Activated naive CD8-positive, alpha-beta T cell treated with anti-CD3 and anti-CD28 coated beads, Interleukin-2, amount 10 ng/mL, durations not matched to agents 7 days and 5 days (primary cell): Measurements from ENCODE around the gene PTPRD. TPM values are rescaled to one million over a fixed set of nuclear protein-coding genes. Genes with fewer than 3 reads are reported as not detected.

Source experiments
- ATAC-seq: fragments of 150-1000 bp; cut with Tn5 transposase; one replicate; pipeline ENCODE4 v1.10.0; 2021; ENCODE audit warnings: low read depth, moderate library complexity
- POLR2A ChIA-PET: fragments of 350-600 bp; sonication (Branson Sonifier 250); formaldehyde crosslinking; loops from one replicate; lab custom pipeline; 2021; ENCODE audit warnings: antibody characterized with exemption; lab: Charles Lee
- DNase-seq: peaks from one replicate; pipeline ENCODE4 v3.0.0; 2021
- H3K27ac Mint-ChIP-seq: one replicate; pipeline ENCODE4 v1.8.0; 2022; ENCODE audit warnings: mild to moderate bottlenecking, mixed read lengths
- H3K27me3 Mint-ChIP-seq: one replicate; pipeline ENCODE4 v1.8.0; 2022; ENCODE audit warnings: mild to moderate bottlenecking, moderate library complexity, mixed read lengths
- H3K36me3 Mint-ChIP-seq: one replicate; pipeline ENCODE4 v1.8.0; 2021; ENCODE audit warnings: mild to moderate bottlenecking, mixed read lengths
- H3K4me1 Mint-ChIP-seq: one replicate; pipeline ENCODE4 v1.8.0; 2021; ENCODE audit warnings: mixed read lengths
- H3K4me3 Mint-ChIP-seq: one replicate; pipeline ENCODE4 v1.8.0; 2022; ENCODE audit warnings: mild to moderate bottlenecking, moderate library complexity, mixed read lengths
- H3K9me3 Mint-ChIP-seq: one replicate; pipeline ENCODE4 v1.8.0; 2021; ENCODE audit warnings: mixed read lengths
- total RNA-seq, 2 experiments: library from RNA; stranded (reverse); gene quantifications; one replicate each; pipeline ENCODE4 v1.2.3, GENCODE V29; 2021

Gene PTPRD
- total RNA-seq, 2 experiments from 2014 or later = not detected

DNA sequence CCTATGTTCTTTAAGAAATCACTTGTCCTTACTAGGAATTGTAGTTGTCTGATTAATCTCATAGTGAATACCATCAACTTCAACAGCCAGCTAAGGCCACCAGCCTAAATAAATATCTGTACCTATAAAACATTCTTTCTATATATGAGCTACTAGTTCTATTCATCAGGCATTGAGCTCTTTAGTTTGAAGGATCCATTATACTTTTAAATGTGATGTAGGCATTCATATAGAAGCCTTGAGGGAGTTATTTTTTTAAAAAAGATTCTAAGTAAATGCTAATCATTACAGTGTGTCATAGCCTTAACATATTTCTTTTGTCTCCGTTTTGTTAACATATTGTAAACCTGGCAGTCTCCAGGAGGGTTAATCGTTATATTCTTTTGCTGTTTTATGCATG is 838.3 kb downstream of the PTPRD start:
- peaks cover 1% of the 10 kb centered on the region for H3K9me3 Mint-ChIP-seq
- no peaks in the 10 kb centered on the region for H3K4me1 Mint-ChIP-seq
- POLR2A ChIA-PET = no interaction called here
- ATAC-seq = no peak
- H3K4me3 Mint-ChIP-seq = no peak overlapping the region
- H3K27ac Mint-ChIP-seq = no peak overlapping the region
- DNase-seq = no peak
- no peaks in the 10 kb centered on the region for H3K27me3 Mint-ChIP-seq
- H3K36me3 Mint-ChIP-seq = no peaks in the 10 kb centered on the region

DNA sequence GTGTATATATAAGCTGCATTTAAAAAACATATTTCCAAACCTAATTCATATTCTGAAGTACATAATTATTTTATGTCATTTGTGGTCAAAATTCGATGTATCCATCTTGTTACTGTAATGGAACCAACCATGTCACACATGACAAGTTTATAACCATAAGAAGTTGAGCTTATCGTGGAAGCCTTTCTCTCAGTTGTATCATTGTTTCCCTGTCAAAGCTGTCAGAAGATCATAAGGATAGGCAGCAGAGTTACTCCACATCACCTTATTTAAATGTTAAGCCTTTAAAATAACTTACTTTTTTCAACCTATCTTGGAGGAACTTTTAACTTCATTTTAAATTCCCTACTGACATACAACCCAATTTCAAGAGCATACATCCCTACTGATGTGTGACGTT is 841.5 kb downstream of the PTPRD start:
- ATAC-seq = no peak
- peaks cover 1% of the 10 kb centered on the region for H3K9me3 Mint-ChIP-seq
- no peak for DNase-seq
- H3K36me3 Mint-ChIP-seq = no peaks in the 10 kb centered on the region
- no peak overlapping the region for H3K27ac Mint-ChIP-seq
- no peaks in the 10 kb centered on the region for H3K27me3 Mint-ChIP-seq
- H3K4me1 Mint-ChIP-seq = no peaks in the 10 kb centered on the region
- no peak overlapping the region for H3K4me3 Mint-ChIP-seq
- POLR2A ChIA-PET = no interaction called here

DNA sequence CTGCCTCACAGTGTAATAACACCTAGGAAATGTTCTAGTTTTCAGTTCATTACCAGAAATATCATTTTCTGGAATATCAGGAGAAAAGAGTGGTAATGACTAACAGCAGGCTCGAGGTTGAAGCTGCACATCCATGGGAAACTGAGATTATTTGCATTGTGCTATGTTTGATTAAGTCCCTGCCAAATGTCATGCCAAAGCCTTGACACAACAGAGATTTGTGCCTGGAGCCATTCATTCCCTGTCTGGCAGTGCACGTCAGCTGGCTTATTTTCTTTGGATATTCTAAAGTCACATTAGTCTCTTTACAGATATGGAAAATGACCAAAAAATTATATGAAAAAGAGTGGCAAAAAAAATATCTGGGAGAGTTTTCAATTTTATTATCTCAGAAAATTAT is 848.0 kb downstream of the PTPRD start:
- Mint-ChIP-seq H3K36me3 (no peaks in the 10 kb centered on the region), H3K9me3 (peaks cover 8% of the 10 kb centered on the region), H3K27ac (no peak overlapping the region), H3K4me3 (no peak overlapping the region), H3K4me1 (no peaks in the 10 kb centered on the region), H3K27me3 (no peaks in the 10 kb centered on the region)
- POLR2A ChIA-PET = no interaction called here
- ATAC-seq = no peak
- DNase-seq = no peak

DNA sequence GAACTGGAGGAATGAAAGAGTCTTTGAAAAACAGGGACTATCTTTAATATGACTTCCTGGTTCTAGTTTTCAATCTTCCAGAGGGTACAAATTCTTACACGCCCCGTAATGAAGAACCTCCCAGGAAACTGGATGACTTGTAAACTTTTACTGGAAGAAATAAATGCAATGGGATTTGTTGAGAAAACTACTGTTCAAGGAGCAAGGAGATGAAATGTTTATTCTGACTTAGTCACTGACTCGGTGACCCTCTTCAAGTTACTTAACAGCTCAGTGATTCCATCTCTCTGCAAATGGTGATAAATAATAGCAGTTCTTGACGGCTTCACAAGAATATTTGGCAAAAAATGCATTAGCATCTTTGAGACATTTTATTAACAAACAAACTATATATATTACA is 858.6 kb downstream of the PTPRD start:
- Mint-ChIP-seq H3K27ac (no peak overlapping the region), H3K9me3 (peaks cover 1% of the 10 kb centered on the region), H3K4me1 (no peaks in the 10 kb centered on the region), H3K36me3 (no peaks in the 10 kb centered on the region), H3K4me3 (no peak overlapping the region), H3K27me3 (no peaks in the 10 kb centered on the region)
- ATAC-seq (no peak), DNase-seq (no peak)
- POLR2A ChIA-PET = no interaction called here

DNA sequence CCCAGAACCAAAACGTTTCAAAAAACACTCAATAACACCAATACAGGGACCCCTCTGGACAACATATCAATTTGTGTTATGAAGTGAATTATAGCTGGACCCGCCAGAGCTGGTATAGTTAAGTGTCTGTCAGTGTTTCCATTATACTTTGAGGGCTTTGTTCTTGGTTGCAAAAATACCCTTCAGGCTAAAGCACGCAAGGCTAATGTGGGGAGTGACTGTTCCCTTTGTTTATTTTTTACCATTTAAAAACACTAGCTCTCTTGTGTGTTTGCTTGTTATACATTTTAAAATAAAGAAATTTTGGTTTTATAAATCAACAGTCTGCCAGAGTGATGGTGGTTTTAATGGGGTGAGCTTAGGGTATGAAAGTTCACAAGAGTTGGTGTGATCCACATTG is 859.5 kb downstream of the PTPRD start:
- no peaks in the 10 kb centered on the region for H3K27me3 Mint-ChIP-seq
- POLR2A ChIA-PET = no interaction called here
- no peak for DNase-seq
- no peaks in the 10 kb centered on the region for H3K36me3 Mint-ChIP-seq
- no peaks in the 10 kb centered on the region for H3K4me1 Mint-ChIP-seq
- no peak for ATAC-seq
- H3K27ac Mint-ChIP-seq = no peak overlapping the region
- no peak overlapping the region for H3K4me3 Mint-ChIP-seq
- H3K9me3 Mint-ChIP-seq = peaks cover 2% of the 10 kb centered on the region

DNA sequence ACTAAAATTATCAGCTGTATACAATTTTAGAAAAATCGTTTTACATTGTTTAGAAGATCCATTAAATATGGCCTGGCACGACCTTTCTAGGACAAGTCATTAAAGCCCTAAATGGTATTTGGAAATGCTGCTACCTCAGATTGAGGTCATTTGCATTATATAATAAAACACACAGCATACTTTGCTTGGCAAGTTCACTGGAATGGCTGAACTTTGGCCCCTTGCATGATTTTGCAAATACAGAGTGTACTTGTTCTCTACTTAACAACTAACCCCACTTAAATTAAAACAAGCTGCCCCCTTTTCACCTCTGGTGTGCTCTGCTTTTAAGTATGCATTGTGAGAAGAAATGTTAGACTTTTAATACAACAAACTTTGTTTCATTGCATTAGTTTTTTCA is 860.1 kb downstream of the PTPRD start:
- no peaks in the 10 kb centered on the region for H3K4me1 Mint-ChIP-seq
- POLR2A ChIA-PET = no interaction called here
- no peak for DNase-seq
- no peaks in the 10 kb centered on the region for H3K27me3 Mint-ChIP-seq
- no peak overlapping the region for H3K27ac Mint-ChIP-seq
- peaks cover 3% of the 10 kb centered on the region for H3K9me3 Mint-ChIP-seq
- H3K36me3 Mint-ChIP-seq = no peaks in the 10 kb centered on the region
- no peak overlapping the region for H3K4me3 Mint-ChIP-seq
- ATAC-seq = no peak

DNA sequence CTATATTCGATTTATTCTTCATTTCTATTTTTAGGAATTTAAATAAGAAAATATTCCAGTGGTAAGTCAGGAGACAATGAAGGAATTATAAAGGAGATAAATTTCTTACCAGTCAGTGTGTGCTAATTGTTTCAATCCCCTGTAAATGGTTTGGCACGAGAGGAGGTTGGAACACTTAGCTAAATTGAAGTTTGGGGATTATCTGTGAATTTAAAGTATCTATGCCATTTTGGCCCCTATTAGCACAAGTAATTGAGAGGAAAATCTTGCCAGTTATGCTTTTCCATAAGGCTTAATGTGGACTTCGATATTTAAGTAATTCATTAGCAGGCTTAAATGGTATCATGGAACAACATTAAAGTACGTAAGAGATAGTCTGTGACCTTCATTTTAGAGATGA is 860.8 kb downstream of the PTPRD start:
- POLR2A ChIA-PET = no interaction called here

DNA sequence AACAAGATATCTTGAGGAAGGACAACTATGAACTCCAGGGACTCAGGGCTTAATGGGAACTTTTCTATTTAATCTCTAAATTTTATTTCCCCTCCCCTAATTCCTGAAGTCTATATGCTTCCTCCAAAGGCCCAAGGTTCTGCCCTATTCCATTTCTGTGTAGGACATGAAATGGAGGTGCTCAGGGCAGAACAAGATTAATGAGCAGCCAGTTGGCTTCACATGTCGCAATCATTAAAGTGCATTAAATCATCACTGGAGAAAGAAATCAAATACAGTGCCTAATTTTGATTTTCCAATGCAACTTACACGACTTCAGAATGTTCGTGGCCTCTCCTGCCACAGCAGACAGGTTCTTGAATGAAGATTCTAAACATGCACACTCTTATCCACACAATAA is 862.1 kb downstream of the PTPRD start:
- H3K27me3 Mint-ChIP-seq = no peaks in the 10 kb centered on the region
- DNase-seq (no peak), ATAC-seq (no peak)
- H3K4me1 Mint-ChIP-seq = no peaks in the 10 kb centered on the region
- no peaks in the 10 kb centered on the region for H3K36me3 Mint-ChIP-seq
- H3K4me3 Mint-ChIP-seq = no peak overlapping the region
- H3K27ac Mint-ChIP-seq = no peak overlapping the region
- POLR2A ChIA-PET = no interaction called here
- peaks cover 3% of the 10 kb centered on the region for H3K9me3 Mint-ChIP-seq

More for the DNA sequence above, 860.8 kb downstream of the PTPRD start:
- Mint-ChIP-seq H3K9me3 (peaks cover 3% of the 10 kb centered on the region), H3K4me3 (no peak overlapping the region), H3K4me1 (no peaks in the 10 kb centered on the region), H3K27ac (no peak overlapping the region), H3K27me3 (no peaks in the 10 kb centered on the region), H3K36me3 (no peaks in the 10 kb centered on the region)
- ATAC-seq (no peak), DNase-seq (no peak)

DNA sequence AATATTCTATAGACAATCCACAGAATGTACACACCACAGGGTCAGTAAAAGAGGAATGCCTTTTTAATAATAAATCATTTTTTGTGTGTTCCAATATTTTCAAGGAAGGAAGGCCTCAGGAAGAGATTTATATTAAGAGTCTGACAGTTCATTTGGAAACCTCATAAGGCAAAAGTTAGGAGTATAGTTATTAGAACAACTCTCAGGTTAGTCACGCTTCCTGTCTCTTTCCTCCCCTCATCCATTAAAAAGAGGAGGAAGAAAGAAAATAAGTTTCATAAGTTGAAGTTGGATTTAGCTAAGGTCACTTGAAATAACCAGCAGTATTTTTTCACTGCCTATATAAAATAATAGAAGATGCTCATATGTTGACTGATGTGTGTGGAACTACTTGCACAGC is 863.2 kb downstream of the PTPRD start:
- no peaks in the 10 kb centered on the region for H3K4me1 Mint-ChIP-seq
- no peak overlapping the region for H3K4me3 Mint-ChIP-seq
- no peak for ATAC-seq
- H3K36me3 Mint-ChIP-seq = no peaks in the 10 kb centered on the region
- no peak for DNase-seq
- POLR2A ChIA-PET = no interaction called here
- peaks cover 3% of the 10 kb centered on the region for H3K9me3 Mint-ChIP-seq
- no peak overlapping the region for H3K27ac Mint-ChIP-seq
- H3K27me3 Mint-ChIP-seq = no peaks in the 10 kb centered on the region

DNA sequence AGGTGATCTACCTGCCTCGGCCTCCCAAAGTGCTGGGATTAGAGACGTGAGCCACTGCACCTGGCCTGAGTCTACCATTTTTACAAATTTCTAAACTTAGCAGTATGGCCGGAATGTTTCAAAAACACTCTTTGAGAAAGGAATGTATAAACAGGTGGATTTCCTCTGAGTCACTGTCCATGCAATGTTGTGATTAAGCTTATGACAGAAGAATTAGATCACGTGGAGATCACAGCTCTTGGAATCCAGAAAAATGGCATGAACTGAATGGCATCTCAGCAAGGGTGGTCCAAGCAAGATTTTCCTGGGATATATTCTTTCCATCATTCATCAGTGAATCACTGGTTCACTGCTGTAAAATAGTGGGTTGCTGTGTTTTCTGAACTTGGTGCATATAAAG is 865.0 kb downstream of the PTPRD start:
- H3K27me3 Mint-ChIP-seq = no peaks in the 10 kb centered on the region
- no peak for DNase-seq
- H3K9me3 Mint-ChIP-seq = peaks cover 2% of the 10 kb centered on the region
- no peak for ATAC-seq
- POLR2A ChIA-PET = no interaction called here
- H3K4me1 Mint-ChIP-seq = no peaks in the 10 kb centered on the region
- H3K36me3 Mint-ChIP-seq = no peaks in the 10 kb centered on the region
- no peak overlapping the region for H3K4me3 Mint-ChIP-seq
- no peak overlapping the region for H3K27ac Mint-ChIP-seq

DNA sequence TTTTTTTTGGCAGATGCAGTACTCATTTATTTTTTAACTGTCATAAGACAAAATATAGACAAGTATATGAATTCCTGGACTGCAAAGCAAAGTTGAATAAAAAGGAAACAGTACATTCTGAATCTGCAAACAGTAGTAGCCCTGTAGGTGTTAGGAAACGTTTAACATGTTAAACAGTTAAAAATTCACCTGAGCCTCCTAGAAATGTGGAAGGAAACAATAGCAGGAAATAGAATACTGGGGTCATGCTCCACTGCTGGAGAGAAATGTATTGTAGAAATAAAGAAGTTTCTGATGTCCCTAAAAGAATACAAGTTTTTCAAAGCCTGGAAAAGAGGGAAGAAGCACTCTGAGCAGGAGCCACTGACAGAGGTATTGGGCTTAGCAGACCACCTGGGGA is 866.0 kb downstream of the PTPRD start:
- H3K27ac Mint-ChIP-seq = no peak overlapping the region

DNA sequence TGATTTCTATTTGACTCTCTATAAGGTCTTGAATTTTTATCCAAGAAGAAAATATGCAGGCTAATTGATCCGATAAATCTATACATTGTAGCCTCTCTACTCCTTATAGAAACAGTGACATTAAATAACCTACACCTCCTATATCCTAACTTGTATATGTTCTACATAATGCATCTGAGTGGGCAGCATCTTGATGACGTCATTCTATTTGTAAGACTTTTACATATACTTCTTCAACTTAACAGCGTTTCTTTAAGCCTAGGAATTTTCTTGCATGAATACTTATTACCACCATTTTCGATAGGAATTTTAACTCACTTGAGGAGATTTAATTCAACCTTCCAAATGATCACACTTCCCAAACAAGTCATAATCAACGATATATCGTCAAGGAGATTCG is 869.0 kb downstream of the PTPRD start:
- no peak overlapping the region for H3K4me3 Mint-ChIP-seq
- H3K9me3 Mint-ChIP-seq = peaks cover 8% of the 10 kb centered on the region
- no peak for DNase-seq
- H3K36me3 Mint-ChIP-seq = no peaks in the 10 kb centered on the region
- no peak overlapping the region for H3K27ac Mint-ChIP-seq
- H3K4me1 Mint-ChIP-seq = no peaks in the 10 kb centered on the region
- ATAC-seq = no peak
- H3K27me3 Mint-ChIP-seq = no peaks in the 10 kb centered on the region
- POLR2A ChIA-PET = no interaction called here

More for the DNA sequence above, 866.0 kb downstream of the PTPRD start:
- ATAC-seq (no peak), DNase-seq (no peak)
- H3K9me3 Mint-ChIP-seq = peaks cover 4% of the 10 kb centered on the region
- no peaks in the 10 kb centered on the region for H3K36me3 Mint-ChIP-seq
- no peak overlapping the region for H3K4me3 Mint-ChIP-seq
- no peaks in the 10 kb centered on the region for H3K27me3 Mint-ChIP-seq
- no peaks in the 10 kb centered on the region for H3K4me1 Mint-ChIP-seq
- POLR2A ChIA-PET = no interaction called here

DNA sequence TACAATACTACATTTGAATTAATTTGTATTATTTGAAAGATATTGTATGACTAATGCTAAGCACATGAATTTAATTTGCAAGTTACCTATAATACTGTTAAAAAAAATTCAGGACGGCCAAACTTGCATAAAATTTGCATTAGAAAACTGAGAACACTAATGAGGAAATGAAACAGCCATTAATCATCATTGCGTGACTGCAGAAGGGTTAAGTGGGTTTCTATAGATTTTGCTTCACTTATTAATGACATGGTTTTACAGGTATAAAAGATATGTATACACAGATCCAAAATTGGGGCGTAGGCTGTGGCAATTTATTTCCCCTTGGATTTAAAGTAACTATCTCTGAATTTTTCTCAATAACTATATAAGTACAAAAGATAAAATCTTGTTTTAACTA is 882.6 kb downstream of the PTPRD start:
- Mint-ChIP-seq H3K36me3 (no peaks in the 10 kb centered on the region), H3K27ac (no peak overlapping the region), H3K27me3 (no peaks in the 10 kb centered on the region), H3K4me3 (no peak overlapping the region), H3K9me3 (peaks cover 1% of the 10 kb centered on the region), H3K4me1 (no peaks in the 10 kb centered on the region)
- no peak for DNase-seq
- POLR2A ChIA-PET = no interaction called here
- ATAC-seq = no peak

DNA sequence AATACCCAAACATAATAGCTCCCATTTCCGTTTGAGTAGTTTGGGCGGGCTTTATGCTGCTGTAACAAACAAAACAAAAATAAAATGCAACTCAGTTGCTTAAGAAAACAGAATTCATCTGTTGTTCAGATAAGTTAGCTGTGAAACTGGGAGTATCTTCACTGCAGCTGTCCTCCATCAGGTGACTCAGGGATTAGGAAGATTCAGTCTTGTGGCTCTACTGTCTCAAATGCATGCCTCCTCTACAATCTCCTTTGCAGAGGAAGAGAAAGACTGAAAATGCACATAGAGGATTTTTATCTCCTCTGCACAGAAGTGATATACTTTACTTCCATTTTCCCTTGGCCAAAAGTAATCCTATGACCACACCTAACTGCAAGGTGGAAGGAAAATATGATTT is 883.7 kb downstream of the PTPRD start:
- ATAC-seq (no peak), DNase-seq (no peak)
- POLR2A ChIA-PET = no interaction called here
- no peaks in the 10 kb centered on the region for H3K36me3 Mint-ChIP-seq
- H3K9me3 Mint-ChIP-seq = peaks cover 1% of the 10 kb centered on the region
- no peak overlapping the region for H3K27ac Mint-ChIP-seq
- H3K4me1 Mint-ChIP-seq = no peaks in the 10 kb centered on the region
- no peak overlapping the region for H3K4me3 Mint-ChIP-seq
- H3K27me3 Mint-ChIP-seq = no peaks in the 10 kb centered on the region
